GM21737 (cell line): Measurements from ENCODE around the gene SESTD1.
"Not testable (repeated sequence)": the region's sequence is repeated elsewhere in the genome, so short reads cannot be mapped to it uniquely, and the experiment has no call there.

ENCODE experiments used
- ATAC-seq: cut with Tn5 transposase; IDR thresholded peaks from one replicate; pipeline ENCODE4 v1.9.1; 2021; ENCODE audit warnings: mild to moderate bottlenecking, moderate library complexity; ENCODE audit not compliant: unreplicated experiment

Gene SESTD1

DNA sequence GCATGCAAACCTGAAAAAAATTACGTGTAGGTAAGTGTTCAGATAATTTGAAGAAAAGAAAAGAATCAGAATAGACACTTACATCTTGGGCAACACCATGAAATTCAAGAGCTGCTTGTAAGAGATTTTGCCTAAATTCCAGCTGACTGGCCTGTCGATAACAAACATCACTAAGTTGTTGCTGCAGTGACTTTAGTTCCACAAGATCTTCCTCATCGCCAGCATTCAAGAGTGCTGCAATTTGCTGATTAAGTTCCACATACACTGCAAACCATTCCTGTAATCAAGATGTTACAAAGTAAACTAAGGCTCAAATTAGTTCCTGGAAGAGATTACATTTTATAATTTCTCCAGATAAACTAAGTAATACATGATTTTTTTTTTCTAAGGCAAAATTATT, 140.3 kb downstream of the SESTD1 start:
- ATAC-seq = no peak

DNA sequence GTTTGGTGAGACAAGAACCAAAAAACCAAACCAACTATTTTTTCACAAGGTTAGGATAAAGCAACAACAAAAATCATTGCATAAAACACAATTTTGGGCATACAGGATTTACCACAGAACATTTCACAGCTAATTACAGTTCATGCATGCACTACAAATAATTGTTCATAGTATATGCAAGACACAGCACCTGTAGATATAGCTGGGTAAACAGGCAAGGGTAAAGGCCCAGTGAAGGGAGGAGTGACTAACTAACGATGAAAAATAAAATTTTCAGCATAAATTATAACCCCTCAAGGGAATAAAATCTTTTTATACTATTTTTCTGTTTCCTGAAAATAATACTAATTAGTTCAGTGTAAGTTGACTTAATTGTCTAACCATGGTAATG, 141.4 kb downstream of the SESTD1 start:
- no peak for ATAC-seq

DNA sequence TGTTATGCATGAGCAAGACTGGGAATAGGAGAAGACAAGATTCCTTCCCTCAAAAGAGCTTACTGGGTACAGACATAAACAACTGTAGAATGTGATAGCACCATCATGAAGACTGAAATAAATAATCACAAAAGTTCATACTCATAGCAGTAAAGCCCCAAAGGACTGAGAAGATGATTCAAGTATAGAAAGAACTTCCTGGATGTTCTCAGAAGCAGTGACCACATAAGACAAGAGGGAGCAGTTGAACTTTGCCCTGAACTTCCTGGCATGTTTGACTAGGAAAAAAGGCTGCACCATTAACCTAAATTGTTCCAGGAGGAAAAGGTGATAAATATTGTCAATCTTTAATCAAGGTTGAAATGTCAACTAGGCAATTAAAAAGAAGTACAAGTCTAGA, 156.9 kb downstream of the SESTD1 start:
- peak; percentile 43 for ATAC-seq

DNA sequence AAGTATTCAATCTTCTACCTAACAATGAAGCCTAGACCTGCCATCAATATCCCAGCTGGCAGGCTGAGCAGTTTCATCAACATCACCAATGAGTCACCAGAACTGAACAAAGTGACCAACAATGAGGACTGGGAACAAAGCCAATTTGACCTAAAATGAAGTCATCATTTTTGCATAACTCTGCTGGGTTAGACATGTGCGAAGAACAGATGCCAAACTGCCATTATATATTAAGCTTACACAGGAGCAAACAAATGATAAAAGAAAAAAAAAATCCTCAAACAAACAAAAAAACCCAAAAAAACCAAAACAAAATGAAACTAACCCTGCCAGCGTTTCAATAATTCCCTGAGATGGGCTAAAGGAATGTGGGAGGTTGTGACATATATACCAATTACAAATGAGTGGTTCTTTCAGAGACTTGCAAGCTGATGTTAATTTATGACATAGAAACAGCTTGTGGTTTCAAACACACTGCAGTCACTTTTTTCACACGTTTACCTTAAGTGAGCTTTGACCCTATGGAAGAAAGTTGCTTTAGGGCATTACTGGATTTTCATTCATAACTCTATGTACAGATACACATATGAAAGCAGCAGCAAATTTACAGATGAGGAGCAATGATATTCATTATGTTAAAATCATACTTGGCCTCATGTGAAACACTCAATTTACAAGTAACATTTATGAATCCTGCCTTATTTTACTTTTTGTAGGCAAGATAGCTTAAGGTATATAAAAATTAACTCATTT, 157.8 kb downstream of the SESTD1 start:
- peak; percentile 62 for ATAC-seq

GRCh38 chr2:179106342-179106675, 158.3 kb downstream of the SESTD1 start:
- ATAC-seq = no peak

GRCh38 chr2:179104736-179105135, 159.9 kb downstream of the SESTD1 start:
- ATAC-seq = no peak

- no peak for ATAC-seq
Measured at GRCh38 chr2:179098080-179098689, 166.4 kb downstream of the SESTD1 start.

GRCh38 chr2:179097131-179097530, 167.5 kb downstream of the SESTD1 start:
- ATAC-seq = no peak

GRCh38 chr2:179096090-179096489, 168.5 kb downstream of the SESTD1 start:
- ATAC-seq = peak; percentile 99

- not testable (repeated sequence) for ATAC-seq
Measured at GRCh38 chr2:179092912-179093311, 171.7 kb downstream of the SESTD1 start.

DNA sequence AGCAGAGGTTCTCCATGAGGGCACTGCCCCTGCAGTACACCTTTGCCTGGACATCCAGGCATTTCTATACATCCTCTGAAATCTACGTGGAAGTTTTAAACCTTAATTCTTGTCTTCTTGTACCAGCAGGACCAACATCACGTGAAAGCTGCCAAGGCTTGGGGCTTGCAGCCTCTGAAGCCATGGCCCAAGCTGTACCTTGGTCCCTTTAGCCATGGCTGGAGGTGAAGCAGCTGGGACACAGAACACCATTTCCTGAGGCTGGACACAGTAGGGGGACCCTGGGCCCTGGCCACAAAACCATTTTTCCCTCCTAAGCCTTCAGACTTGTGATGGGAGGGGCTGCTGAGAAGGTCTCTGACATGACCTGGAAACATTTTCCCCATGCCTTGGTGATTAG, 181.9 kb downstream of the SESTD1 start:
- no peak for ATAC-seq

DNA sequence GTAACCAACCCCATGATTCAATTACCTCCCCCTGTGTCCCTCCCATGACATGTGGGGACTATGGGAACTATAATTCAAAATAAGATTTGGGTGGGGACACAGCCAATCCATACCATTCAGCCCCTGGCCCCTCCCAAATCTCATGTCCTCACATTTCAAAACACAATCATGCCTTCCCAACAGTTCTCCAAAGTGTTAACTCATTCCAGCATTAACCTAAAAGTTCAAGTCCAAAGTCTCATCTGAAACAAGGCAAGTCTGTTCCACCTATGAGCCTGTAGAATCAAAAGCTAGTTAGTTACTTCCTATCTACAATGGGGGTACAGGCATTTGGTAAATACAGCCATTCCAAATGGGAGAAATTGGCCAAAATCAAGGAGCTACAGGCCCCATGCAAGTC, 182.7 kb downstream of the SESTD1 start:
- no peak for ATAC-seq

DNA sequence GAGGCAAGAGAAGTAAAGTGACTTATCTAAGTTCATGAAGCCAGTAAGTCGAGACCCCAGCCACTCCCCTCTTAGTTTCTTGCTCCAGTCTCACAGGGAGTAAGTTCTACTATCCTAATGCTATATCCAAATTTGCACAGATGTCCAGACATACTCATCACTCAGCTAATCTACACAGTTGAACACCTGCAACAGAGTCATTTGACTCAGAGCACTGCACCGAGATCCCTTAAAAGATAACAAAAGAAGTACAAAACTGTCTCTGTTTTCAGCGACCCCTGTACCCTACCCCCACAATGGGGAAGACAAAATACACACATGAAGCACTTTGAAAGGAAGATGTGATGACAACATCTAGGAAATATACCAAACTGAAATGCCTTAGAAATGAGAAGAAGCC, 192.1 kb downstream of the SESTD1 start:
- ATAC-seq = no peak

- no peak for ATAC-seq
Measured at GRCh38 chr2:179071810-179072355, 192.7 kb downstream of the SESTD1 start.

- ATAC-seq = no peak
Measured at GRCh38 chr2:179070895-179071294, 193.7 kb downstream of the SESTD1 start.

DNA sequence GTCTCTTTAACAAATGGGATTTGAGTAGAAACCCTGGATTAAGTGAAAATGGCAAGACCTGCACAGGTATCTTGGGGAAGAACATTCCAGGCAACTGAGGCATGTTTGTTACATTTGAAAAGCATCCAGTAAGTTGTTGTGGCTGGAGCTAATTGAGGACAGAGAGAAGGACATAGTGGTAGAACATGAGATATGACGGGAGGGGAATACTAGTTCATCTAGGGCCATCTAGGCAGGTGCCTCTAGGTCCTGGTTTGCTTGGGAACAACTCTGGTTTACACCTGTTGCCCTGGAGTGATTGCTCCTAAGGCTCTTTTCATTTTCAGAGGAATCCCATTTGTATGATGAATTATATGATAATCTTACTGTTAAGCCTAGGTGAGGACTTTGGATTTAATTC, 194.9 kb downstream of the SESTD1 start:
- ATAC-seq = no peak

DNA sequence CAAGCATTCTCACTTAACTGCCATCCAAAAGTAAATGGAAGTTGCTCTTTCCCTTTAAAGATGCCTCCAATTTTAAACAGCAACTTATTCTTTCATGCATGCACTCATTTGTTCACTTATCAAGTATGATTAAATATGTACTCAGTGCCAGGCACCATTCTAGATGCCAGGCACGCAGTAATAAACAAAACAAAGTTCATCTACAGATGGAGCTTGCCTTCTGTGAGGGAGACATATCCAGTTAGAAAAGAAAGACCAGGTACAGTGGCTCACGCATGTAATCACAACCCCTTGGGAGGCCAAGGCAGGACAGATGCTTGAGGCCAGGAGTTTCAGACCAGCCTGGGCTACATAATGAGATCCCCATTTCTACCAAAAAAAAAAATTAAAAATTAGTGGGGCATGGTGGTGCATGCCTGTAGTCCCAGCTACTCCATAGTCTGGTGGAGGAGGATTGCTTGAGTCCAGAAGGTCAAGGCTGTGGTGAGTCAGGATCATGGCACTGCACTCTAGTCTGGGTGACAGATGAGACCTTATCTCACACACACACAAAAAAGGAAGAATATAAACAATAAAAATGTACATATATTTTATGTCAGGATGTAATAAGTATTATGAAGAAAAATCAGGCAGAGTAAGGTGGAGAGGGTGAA, 195.5 kb downstream of the SESTD1 start:
- no peak for ATAC-seq

GRCh38 chr2:179059026-179059700, 205.5 kb downstream of the SESTD1 start:
- peak; percentile 71 for ATAC-seq

- no peak for ATAC-seq
Measured at GRCh38 chr2:179057737-179058136, 206.9 kb downstream of the SESTD1 start.

DNA sequence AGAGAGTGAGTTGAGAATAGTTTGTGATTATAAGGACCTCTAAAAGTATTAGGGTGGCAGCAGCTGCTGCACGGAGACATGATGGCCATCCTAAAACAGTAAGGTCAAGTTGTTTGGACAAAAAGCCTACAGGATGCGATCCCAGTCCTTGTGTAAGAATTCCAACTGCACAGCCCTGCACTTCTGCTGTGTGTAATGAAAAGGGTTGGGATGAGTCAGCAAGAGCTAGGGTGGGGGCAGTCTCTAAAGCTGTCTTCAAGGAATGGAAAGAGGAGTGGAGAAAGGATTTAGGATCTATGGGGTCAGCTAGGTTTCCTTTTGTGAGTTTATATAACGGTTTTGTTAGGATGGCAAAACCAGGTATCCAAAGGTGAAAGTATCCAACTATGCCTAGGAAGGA, 211.1 kb downstream of the SESTD1 start:
- ATAC-seq = not testable (repeated sequence)
